OCI-LY3 (cell line): Measurements from ENCODE around the gene SPTAN1.

Experiments
- CTCF ChIP-seq: fragments of 200-600, 300-600 bp; sonication (generic); IDR thresholded peaks from 2 replicates; pipeline ENCODE4 v1.5.1; 2014; ENCODE audit warnings: antibody characterized with exemption, low read length, low read depth
- EZH2phosphoT487 ChIP-seq: fragments of 200-600 bp; shearing (Covaris generic); IDR thresholded peaks from 2 replicates; pipeline ENCODE4 v1.6.1; 2018; ENCODE audit warnings: antibody characterized with exemption, mixed run types, low read depth

DNA sequence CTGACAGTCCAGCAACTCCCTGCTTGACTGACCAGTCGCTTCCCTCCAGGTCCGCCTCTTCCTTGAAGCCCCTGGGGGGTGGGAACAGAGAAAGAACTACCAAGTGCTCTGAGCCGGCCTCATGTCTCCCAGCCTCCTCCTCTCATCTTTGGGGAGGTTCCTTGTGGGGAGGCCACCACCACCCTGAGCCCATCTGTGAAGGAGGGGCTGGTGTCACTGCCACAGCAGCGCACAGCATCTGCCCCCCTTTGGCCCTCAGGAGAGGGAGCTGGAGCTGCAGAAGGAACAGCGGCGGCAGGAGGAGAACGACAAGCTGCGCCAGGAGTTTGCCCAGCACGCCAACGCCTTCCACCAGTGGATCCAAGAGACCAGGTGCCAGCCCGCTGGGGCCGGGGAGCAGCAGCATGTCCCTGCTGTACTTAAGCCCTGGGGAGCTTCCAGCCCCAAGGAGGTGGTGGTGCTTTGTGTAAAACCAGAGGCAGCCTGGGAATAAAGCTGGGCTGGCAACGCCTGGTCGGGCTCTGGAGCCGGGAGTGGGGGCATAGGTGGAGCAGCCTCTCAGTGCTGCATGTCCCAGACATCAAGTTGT lies 74.8 kb downstream of the SPTAN1 start:
- no peak for TF ChIP-seq CTCF
- no peak for TF ChIP-seq EZH2phosphoT487
